CD14-positive monocyte (primary cell): ENCODE data around the gene TSEN34. TPM values are rescaled to one million over a fixed set of nuclear protein-coding genes. Genes with fewer than 3 reads are reported as not detected.

ENCODE experiments used
- DNase-seq, 3 donors: peaks; one replicate each; pipeline ENCODE4 v3.0.0-alpha.2; 2011 to 2022
- H2AFZ ChIP-seq: 2 replicates; pipeline ENCODE4 v1.6.0; 2012; ENCODE audit warnings: mild to moderate bottlenecking, low read depth, low read length, inconsistent platforms; ENCODE audit not compliant: insufficient read depth, poor library complexity, severe bottlenecking
- H3K27ac ChIP-seq, 2 donors: 1 replicate in 1 of 2; 2 replicates in 1 of 2; pipeline ENCODE4 v1.5.1; 2012 to 2013; ENCODE audit warnings: low read length in 2 of 2, control low read depth in 1 of 2, inconsistent platforms in 1 of 2, low read depth in 1 of 2, mild to moderate bottlenecking in 1 of 2
- H3K27me3 ChIP-seq, 2 donors: one replicate each; pipeline versions ENCODE4 v1.6.0 to v1.6.1; 2011 to 2013; ENCODE audit warnings: low read length in 2 of 2; ENCODE audit not compliant: control insufficient read depth in 2 of 2, insufficient read depth in 2 of 2
- H3K36me3 ChIP-seq, 2 donors: replicated peaks in 1 of 2; 1 replicate in 1 of 2; 2 replicates in 1 of 2; pipeline versions ENCODE4 v1.5.1 to v1.6.1; 2012 to 2013; ENCODE audit warnings: low read length in 2 of 2, control low read depth in 1 of 2, inconsistent platforms in 1 of 2, mild to moderate bottlenecking in 1 of 2; ENCODE audit not compliant: insufficient read depth in 2 of 2, control insufficient read depth in 1 of 2
- H3K4me1 ChIP-seq, 2 donors: 1 replicate in 1 of 2; 2 replicates in 1 of 2; pipeline versions ENCODE4 v1.5.1 to v1.6.1; 2012 to 2013; ENCODE audit warnings: low read length in 2 of 2, control low read depth in 1 of 2, inconsistent platforms in 1 of 2, mild to moderate bottlenecking in 1 of 2, moderate library complexity in 1 of 2; ENCODE audit not compliant: insufficient read depth in 2 of 2, control insufficient read depth in 1 of 2
- H3K4me2 ChIP-seq: replicated peaks from 2 replicates; pipeline ENCODE3; 2012; ENCODE audit warnings: low read length, moderate library complexity, mild to moderate bottlenecking; ENCODE audit not compliant: poor library complexity, severe bottlenecking; ENCODE audit errors: extremely low read depth
- H3K4me3 ChIP-seq, 3 experiments: fragments of 200-600 bp in 1 of 3; sonication (generic) in 1 of 3; replicated peaks in 1 of 3; 1 replicate in 2 of 3; 2 replicates in 1 of 3; pipeline ENCODE4 v1.5.1; 2011 to 2013; ENCODE audit warnings: low read length in 3 of 3, mild to moderate bottlenecking in 3 of 3, control low read depth in 2 of 3, low read depth in 2 of 3, inconsistent platforms in 1 of 3, moderate library complexity in 1 of 3
- H3K79me2 ChIP-seq: 2 replicates; pipeline ENCODE4 v1.6.0; 2012; ENCODE audit warnings: mild to moderate bottlenecking, control low read depth, inconsistent platforms, low read length, moderate library complexity; ENCODE audit not compliant: insufficient read depth
- H3K9ac ChIP-seq: 2 replicates; pipeline ENCODE4 v1.6.0; 2017; ENCODE audit warnings: low read length, mild to moderate bottlenecking; ENCODE audit not compliant: insufficient read depth, poor library complexity, severe bottlenecking
- H3K9me3 ChIP-seq, 2 donors: replicated peaks in 1 of 2; 1 replicate in 1 of 2; 2 replicates in 1 of 2; pipeline versions ENCODE4 v1.5.1 to v1.6.1; 2012 to 2013; ENCODE audit warnings: low read length in 2 of 2, control low read depth in 1 of 2; ENCODE audit not compliant: control insufficient read depth in 1 of 2, insufficient read depth in 1 of 2
- H4K20me1 ChIP-seq: 2 replicates; pipeline ENCODE4 v1.6.0; 2012; ENCODE audit warnings: mild to moderate bottlenecking, low read length, control low read depth, moderate library complexity; ENCODE audit not compliant: insufficient read depth
- H3K27ac Mint-ChIP-seq, 7 donors: one replicate each; pipeline ENCODE4 v1.8.0; 2020; ENCODE audit warnings: mild to moderate bottlenecking in 7 of 7, mixed read lengths in 7 of 7, moderate library complexity in 6 of 7, inconsistent platforms in 2 of 7
- H3K27me3 Mint-ChIP-seq, 3 donors: one replicate each; pipeline ENCODE4 v1.8.0; 2021 to 2022; ENCODE audit warnings: low read depth in 3 of 3, mild to moderate bottlenecking in 3 of 3, mixed read lengths in 3 of 3, moderate library complexity in 3 of 3, inconsistent platforms in 1 of 3
- H3K36me3 Mint-ChIP-seq, 2 donors: one replicate each; pipeline ENCODE4 v1.8.0; 2020; ENCODE audit warnings: mixed read lengths in 2 of 2, inconsistent platforms in 1 of 2, mild to moderate bottlenecking in 1 of 2
- H3K4me1 Mint-ChIP-seq: one replicate; pipeline ENCODE4 v1.8.0; 2020; ENCODE audit warnings: mild to moderate bottlenecking, mixed read lengths
- H3K4me3 Mint-ChIP-seq, 2 donors: one replicate each; pipeline ENCODE4 v1.8.0; 2020; ENCODE audit warnings: mild to moderate bottlenecking in 2 of 2, mixed read lengths in 2 of 2, moderate library complexity in 1 of 2
- H3K9me3 Mint-ChIP-seq, 7 donors: one replicate each; pipeline ENCODE4 v1.8.0; 2020 to 2022; ENCODE audit warnings: mixed read lengths in 7 of 7, mild to moderate bottlenecking in 6 of 7, moderate library complexity in 6 of 7, inconsistent platforms in 2 of 7
- WGBS: methylation state at CpG from one replicate; pipeline ENCODE4 v1.1.5; 2013; ENCODE audit warnings: missing lambda C conversion rate; ENCODE audit not compliant: insufficient coverage; 5-methylcytosine and 5-hydroxymethylcytosine counted together
- intact Hi-C, 2 donors: fragments of 100-400 bp; cut with micrococcal nuclease; formaldehyde crosslinking; loops; one replicate each; pipeline versions ENCODE4 v1.15.0 to v1.15.1; 2023
- polyA plus RNA-seq, 3 donors: library from polyadenylated mRNA; depleted of rRNA in 1 of 3; unstranded in 2 of 3; stranded (reverse) in 1 of 3; fragments of 300-500 nt in 2 of 3; fragments of >200 nt in 1 of 3; fragmentation: Illumina TruSeq in 2 of 3; gene quantifications; 1 replicate in 2 of 3; 2 replicates in 1 of 3; pipeline ENCODE4 v1.2.3, GENCODE V29; 2012 to 2021
- TF ChIP-seq, protein P1 (sequence below): fragments of 200-600 bp; IDR thresholded peaks from one replicate; pipeline ENCODE4 v1.8.0; 2022; ENCODE audit warnings: antibody characterized with exemption, mild to moderate bottlenecking

The TSEN34 gene
- polyA plus RNA-seq, 3 donors, result 59.3 to 125 (median 109) TPM

DNA sequence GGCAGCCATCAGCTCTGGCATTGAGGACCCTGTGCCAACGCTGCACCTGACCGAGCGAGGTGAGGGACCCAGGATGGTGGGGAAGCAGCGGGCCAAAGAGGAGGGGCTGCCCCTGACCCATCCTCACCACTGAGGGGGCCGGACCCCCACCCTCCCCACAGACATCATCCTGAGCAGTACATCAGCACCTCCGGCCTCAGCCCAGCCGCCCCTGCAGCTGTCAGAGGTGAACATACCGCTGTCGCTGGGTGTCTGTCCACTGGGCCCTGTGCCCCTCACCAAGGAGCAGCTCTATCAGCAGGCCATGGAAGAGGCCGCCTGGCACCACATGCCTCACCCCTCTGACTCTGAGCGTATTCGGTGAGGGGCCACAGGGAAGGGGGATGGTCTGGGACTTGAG lies 38.8 kb upstream of the TSEN34 start:
- H3K27me3 ChIP-seq, result no peaks in the 10 kb centered on the region
- peaks cover 0 to 2% (median 0%) of the 10 kb centered on the region in 3 donors for H3K27me3 Mint-ChIP-seq

DNA sequence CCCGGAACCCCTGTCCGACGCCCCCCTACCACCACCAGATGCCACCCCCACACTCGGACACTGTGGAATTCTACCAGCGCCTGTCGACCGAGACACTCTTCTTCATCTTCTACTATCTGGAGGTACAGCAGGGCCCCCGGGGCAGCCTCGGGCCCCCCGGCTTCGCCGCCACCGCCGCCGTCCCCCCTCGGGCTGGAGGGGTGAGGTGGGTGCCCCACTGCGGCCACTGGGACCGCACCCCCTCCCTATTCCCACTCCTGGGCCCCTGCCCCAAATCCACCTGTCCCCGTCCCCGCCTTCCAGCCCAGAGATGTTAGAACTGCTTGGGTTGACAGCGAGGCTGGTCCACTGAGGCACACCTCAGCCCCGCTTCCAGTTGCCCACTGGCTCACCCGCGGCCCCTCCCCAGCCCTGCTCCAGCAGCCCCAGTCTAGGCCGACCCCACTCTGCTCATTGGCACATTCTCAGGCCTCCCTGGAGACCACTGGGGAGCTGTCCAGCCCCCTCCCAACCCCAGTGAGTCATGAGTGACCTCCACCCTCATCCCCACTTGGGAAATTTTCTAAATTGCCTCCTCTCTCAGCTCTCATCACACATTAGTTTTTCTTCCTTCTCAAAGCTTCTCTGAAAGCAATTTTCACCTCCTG lies 38.1 kb upstream of the TSEN34 start:
- Histone ChIP-seq H3K4me1 (peaks cover under 1 to 2% of the 10 kb centered on the region in 2 donors), H3K27ac (no peak overlapping the region), H3K36me3 (peaks cover 91 to 99% of the 10 kb centered on the region in 2 donors), H4K20me1 (peaks cover 87% of the 10 kb centered on the region), H3K9ac (no peak overlapping the region), H3K27me3 (no peaks in the 10 kb centered on the region), H3K4me3 (no peak overlapping the region), H3K4me2 (no peak overlapping the region), H3K9me3 (no peaks in the 10 kb centered on the region), H2AFZ (no peak overlapping the region), H3K79me2 (peaks cover 21% of the 10 kb centered on the region)
- Mint-ChIP-seq H3K4me3 (no peak overlapping the region), H3K4me1 (peaks cover 5% of the 10 kb centered on the region), H3K27me3 (peaks cover 0 to 2% (median 0%) of the 10 kb centered on the region in 3 donors), H3K27ac (peak overlapping the region in 3 of 7 donors; percentile 23 to 56 (median 44)), H3K36me3 (peaks cover 80 to 94% of the 10 kb centered on the region in 2 donors), H3K9me3 (no peaks in the 10 kb centered on the region)
- TF ChIP-seq, protein P1, sequence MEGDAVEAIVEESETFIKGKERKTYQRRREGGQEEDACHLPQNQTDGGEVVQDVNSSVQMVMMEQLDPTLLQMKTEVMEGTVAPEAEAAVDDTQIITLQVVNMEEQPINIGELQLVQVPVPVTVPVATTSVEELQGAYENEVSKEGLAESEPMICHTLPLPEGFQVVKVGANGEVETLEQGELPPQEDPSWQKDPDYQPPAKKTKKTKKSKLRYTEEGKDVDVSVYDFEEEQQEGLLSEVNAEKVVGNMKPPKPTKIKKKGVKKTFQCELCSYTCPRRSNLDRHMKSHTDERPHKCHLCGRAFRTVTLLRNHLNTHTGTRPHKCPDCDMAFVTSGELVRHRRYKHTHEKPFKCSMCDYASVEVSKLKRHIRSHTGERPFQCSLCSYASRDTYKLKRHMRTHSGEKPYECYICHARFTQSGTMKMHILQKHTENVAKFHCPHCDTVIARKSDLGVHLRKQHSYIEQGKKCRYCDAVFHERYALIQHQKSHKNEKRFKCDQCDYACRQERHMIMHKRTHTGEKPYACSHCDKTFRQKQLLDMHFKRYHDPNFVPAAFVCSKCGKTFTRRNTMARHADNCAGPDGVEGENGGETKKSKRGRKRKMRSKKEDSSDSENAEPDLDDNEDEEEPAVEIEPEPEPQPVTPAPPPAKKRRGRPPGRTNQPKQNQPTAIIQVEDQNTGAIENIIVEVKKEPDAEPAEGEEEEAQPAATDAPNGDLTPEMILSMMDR, result no peak
- intact Hi-C loops, result no loop called here
- DNase-seq, result no peak
- 99% methylated on average over 9 of the region's 25 CpGs for WGBS

More for the DNA sequence above, 38.8 kb upstream of the TSEN34 start:
- Histone ChIP-seq H2AFZ (no peak overlapping the region), H3K27ac (no peak overlapping the region), H3K4me2 (no peak overlapping the region), H3K9ac (no peak overlapping the region), H3K79me2 (peaks cover 16% of the 10 kb centered on the region), H3K9me3 (no peaks in the 10 kb centered on the region), H3K4me3 (no peak overlapping the region), H3K4me1 (no peaks in the 10 kb centered on the region), H3K36me3 (peaks cover 92 to 99% of the 10 kb centered on the region in 2 donors), H4K20me1 (peaks cover 82% of the 10 kb centered on the region)
- peak overlapping the region in 1 of 7 donors; percentile 23 for H3K27ac Mint-ChIP-seq
- H3K9me3 Mint-ChIP-seq, result no peaks in the 10 kb centered on the region
- intact Hi-C loops, result no loop called here
- no peak for DNase-seq
- TF ChIP-seq, protein P1, result no peak
- H3K4me1 Mint-ChIP-seq, result peaks cover 5% of the 10 kb centered on the region
- peaks cover 79 to 94% of the 10 kb centered on the region in 2 donors for H3K36me3 Mint-ChIP-seq
- no peak overlapping the region for H3K4me3 Mint-ChIP-seq
- WGBS, result 98% methylated on average over 8 of the region's 12 CpGs
